Lower leg skin (tissue), 4 donors: ENCODE results near the gene LMO4. TPM values are rescaled to one million over a fixed set of nuclear protein-coding genes. Genes with fewer than 3 reads are reported as not detected.

ENCODE experiments used
- DNase-seq, 2 donors: peaks; one replicate each; pipeline ENCODE4 v3.0.0-alpha.2; 2019; ENCODE audit warnings: low spot score in 2 of 2
- H3K4me3 ChIP-seq: fragments of 200-600 bp; sonication (generic); 2 replicates; pipeline ENCODE4 v1.5.1; 2017; ENCODE audit warnings: mild to moderate bottlenecking, low read depth; ENCODE audit not compliant: poor library complexity, severe bottlenecking
- CTCF ChIP-seq, 3 donors: fragments of 450-650 bp; IDR thresholded peaks; one replicate each; pipeline ENCODE4 v1.5.1; 2016; ENCODE audit warnings: antibody characterized with exemption in 3 of 3, mild to moderate bottlenecking in 3 of 3, moderate library complexity in 2 of 3
- POLR2A ChIP-seq, 2 donors: fragments of 450-650 bp; IDR thresholded peaks; one replicate each; pipeline ENCODE4 v1.6.1; 2016 to 2017; ENCODE audit warnings: antibody characterized with exemption in 2 of 2, mild to moderate bottlenecking in 1 of 2, moderate library complexity in 1 of 2
- WGBS, 2 donors: methylation state at CpG; one replicate each; pipeline ENCODE4 v1.1.5; 2018; 5-methylcytosine and 5-hydroxymethylcytosine counted together
- intact Hi-C: fragments of 100-400 bp; cut with DNase I; formaldehyde crosslinking; loops from one replicate; pipeline ENCODE4 v1.15.0; 2023; ENCODE audit warnings: low total_unique reads
- total RNA-seq, 4 donors: library from RNA; depleted of rRNA; stranded (reverse); fragments of >200 nt; gene quantifications; one replicate each; pipeline ENCODE4 v1.1.0, GENCODE V29; 2016

Gene LMO4
- total RNA-seq, 4 donors from 2014 or later: 21.2 to 63.3 (median 43.5) TPM

GRCh38 chr1:87292684-87293493 is 35.8 kb upstream of the LMO4 start:
- DNase-seq: peak in 1 of 2 donors; percentile 57
- 42 to 45% methylated on average over 9 of the region's 9 CpGs for WGBS, 2 donors
- no peak overlapping the region for H3K4me3 ChIP-seq
- TF ChIP-seq POLR2A (IDR thresholded peaks at IDR 0.05) (no peak), CTCF (IDR thresholded peaks at IDR 0.05) (no peak)
- intact Hi-C loops: loop anchor here (10.0 kb wide), 1 partner anchor 662 kb away; no protein-coding TSS in a partner anchor

GRCh38 chr1:87294633-87295032 is 34.0 kb upstream of the LMO4 start:
- intact Hi-C loops: loop anchor here (10.0 kb wide), 1 partner anchor 660 kb away; no protein-coding TSS in a partner anchor
- no peak for DNase-seq
- WGBS, 2 donors: 82% methylated on average over 5 of the region's 5 CpGs
- TF ChIP-seq POLR2A (IDR thresholded peaks at IDR 0.05) (no peak), CTCF (IDR thresholded peaks at IDR 0.05) (no peak)
- no peak overlapping the region for H3K4me3 ChIP-seq

GRCh38 chr1:87295445-87296110 is 33.1 kb upstream of the LMO4 start:
- WGBS, 2 donors: 39 to 41% methylated on average over 11 of the region's 11 CpGs
- no peak for DNase-seq
- intact Hi-C loops: loop anchor here (10.0 kb wide), 1 partner anchor 659 kb away; no protein-coding TSS in a partner anchor

GRCh38 chr1:87296206-87296605 is 32.5 kb upstream of the LMO4 start:
- intact Hi-C loops: loop anchor here (10.0 kb wide), 1 partner anchor 659 kb away; no protein-coding TSS in a partner anchor
- H3K4me3 ChIP-seq: no peak overlapping the region
- WGBS, 2 donors: 92 to 93% methylated on average over 6 of the region's 6 CpGs
- no peak for DNase-seq
- TF ChIP-seq CTCF (IDR thresholded peaks at IDR 0.05) (no peak), POLR2A (IDR thresholded peaks at IDR 0.05) (no peak)

More at GRCh38 chr1:87295445-87296110, 33.1 kb upstream of the LMO4 start:
- no peak overlapping the region for H3K4me3 ChIP-seq
- TF ChIP-seq CTCF (IDR thresholded peaks at IDR 0.05) (no peak), POLR2A (IDR thresholded peaks at IDR 0.05) (no peak)

GRCh38 chr1:87299661-87300060 is 29.0 kb upstream of the LMO4 start:
- 69 to 83% methylated on average over 1 of the region's 1 CpG for WGBS, 2 donors
- no peak overlapping the region for H3K4me3 ChIP-seq
- no peak for DNase-seq
- intact Hi-C loops: loop anchor here (10.0 kb wide), 1 partner anchor 655 kb away; no protein-coding TSS in a partner anchor
- TF ChIP-seq POLR2A (IDR thresholded peaks at IDR 0.05) (no peak), CTCF (IDR thresholded peaks at IDR 0.05) (no peak)
